ENCODE data around the gene DDX51.
A peak's percentile ranks its signal among the peaks of the same experiment; 100 is the strongest.

DDX51 gene

GRCh38 chr12:132161796-132162507 lies 17.8 kb upstream of the DDX51 start:
- TF ChIP-seq CTCF (conservative IDR thresholded peaks at IDR 0.05; ENCODE audit: low read length) (no peak), EZH2phosphoT487 (IDR thresholded peaks at IDR 0.05; ENCODE audit: borderline replicate concordance) (no peak)
- peaks cover 19% of the 10 kb centered on the region for H3K4me1 ChIP-seq (ENCODE audit: insufficient read depth, low read length, poor library complexity, severe bottlenecking)
- no peaks in the 10 kb centered on the region for H4K20me1 ChIP-seq (ENCODE audit: insufficient read depth, low read length, poor library complexity, severe bottlenecking)
- peaks cover 9% of the 10 kb centered on the region; the same call in 1 of the 2 replicates for H3K36me3 ChIP-seq (ENCODE audit: insufficient read depth, low read length)
- peak overlapping the region; percentile 73; the same call in 1 of the 2 replicates for H2AFZ ChIP-seq (ENCODE audit: low read length)
- peaks cover 3% of the 10 kb centered on the region for H3F3A ChIP-seq (ENCODE audit: low read depth)
- peak overlapping the region; percentile 70 for H3K4me2 ChIP-seq (ENCODE audit: low read depth, low read length, poor library complexity, severe bottlenecking)
- peak overlapping the region; percentile 64 for H3K4me3 ChIP-seq (ENCODE audit: low read length, poor library complexity, severe bottlenecking)
- no peaks in the 10 kb centered on the region for H3K79me2 ChIP-seq (ENCODE audit: insufficient read depth, low read length)
- H3K27me3 ChIP-seq (ENCODE audit: insufficient read depth, low read length, poor library complexity, severe bottlenecking), result no peaks in the 10 kb centered on the region
- H3K9me2 ChIP-seq (replicated peaks; ENCODE audit: low read depth, low read length), result no peaks in the 10 kb centered on the region
- H3K9me3 ChIP-seq (ENCODE audit: insufficient read depth, low read depth, low read length), result no peaks in the 10 kb centered on the region
- H3K9ac ChIP-seq (ENCODE audit: low read depth, low read length, poor library complexity, severe bottlenecking), result peak overlapping the region; percentile 57

- H3F3A ChIP-seq (ENCODE audit: low read depth), result peaks cover 10% of the 10 kb centered on the region
- no peak for TF ChIP-seq CTCF (conservative IDR thresholded peaks at IDR 0.05; ENCODE audit: low read length)
- no peak for TF ChIP-seq EZH2phosphoT487 (IDR thresholded peaks at IDR 0.05; ENCODE audit: borderline replicate concordance)
- no peaks in the 10 kb centered on the region for H4K20me1 ChIP-seq (ENCODE audit: insufficient read depth, low read length, poor library complexity, severe bottlenecking)
- H3K79me2 ChIP-seq (ENCODE audit: insufficient read depth, low read length), result no peaks in the 10 kb centered on the region
- H3K4me2 ChIP-seq (ENCODE audit: low read depth, low read length, poor library complexity, severe bottlenecking), result no peak overlapping the region
- H2AFZ ChIP-seq (ENCODE audit: low read length), result no peak overlapping the region
- no peaks in the 10 kb centered on the region for H3K27me3 ChIP-seq (ENCODE audit: insufficient read depth, low read length, poor library complexity, severe bottlenecking)
- no peaks in the 10 kb centered on the region for H3K9me3 ChIP-seq (ENCODE audit: insufficient read depth, low read depth, low read length)
- H3K4me3 ChIP-seq (ENCODE audit: low read length, poor library complexity, severe bottlenecking), result no peak overlapping the region
- H3K4me1 ChIP-seq (ENCODE audit: insufficient read depth, low read length, poor library complexity, severe bottlenecking), result peaks cover 18% of the 10 kb centered on the region
- no peaks in the 10 kb centered on the region for H3K9me2 ChIP-seq (replicated peaks; ENCODE audit: low read depth, low read length)
- H3K9ac ChIP-seq (ENCODE audit: low read depth, low read length, poor library complexity, severe bottlenecking), result no peak overlapping the region
- H3K36me3 ChIP-seq (ENCODE audit: insufficient read depth, low read length), result peaks cover 12% of the 10 kb centered on the region; the same call in 1 of the 2 replicates
These were observed 17.1 kb upstream of the DDX51 start for GRCh38 chr12:132161036-132161781.

DNA sequence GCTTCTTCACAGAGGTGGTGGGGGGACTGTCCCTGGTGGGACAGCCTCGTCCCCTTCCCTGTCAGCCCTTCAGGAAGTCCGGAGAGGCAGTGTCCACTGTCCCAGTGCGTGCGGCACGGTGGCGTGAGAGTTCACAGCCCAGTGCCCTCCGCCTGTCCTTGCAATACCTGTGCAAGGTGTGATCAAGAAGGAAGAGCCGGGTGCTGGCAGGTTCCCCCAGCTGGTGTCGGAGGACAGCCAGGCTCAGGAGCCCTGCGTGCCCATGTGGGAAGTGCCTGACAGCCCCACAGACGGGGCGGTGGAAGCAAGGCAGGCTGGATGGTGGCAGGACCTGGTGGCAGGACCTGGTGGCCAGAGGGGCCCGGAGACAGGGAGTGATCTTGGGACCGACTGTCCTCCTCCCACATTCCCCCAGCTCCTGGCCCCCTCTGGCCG lies 16.5 kb upstream of the DDX51 start:
- Histone ChIP-seq H3K4me2 (ENCODE audit: low read depth, low read length, poor library complexity, severe bottlenecking) (no peak overlapping the region), H3K4me3 (ENCODE audit: low read length, poor library complexity, severe bottlenecking) (no peak overlapping the region), H3K4me1 (ENCODE audit: insufficient read depth, low read length, poor library complexity, severe bottlenecking) (peaks cover 18% of the 10 kb centered on the region), H3K9ac (ENCODE audit: low read depth, low read length, poor library complexity, severe bottlenecking) (no peak overlapping the region), H2AFZ (ENCODE audit: low read length) (no peak overlapping the region), H3K36me3 (ENCODE audit: insufficient read depth, low read length) (peaks cover 12% of the 10 kb centered on the region; the same call in 1 of the 2 replicates), H3K9me3 (ENCODE audit: insufficient read depth, low read depth, low read length) (no peaks in the 10 kb centered on the region), H3K79me2 (ENCODE audit: insufficient read depth, low read length) (no peaks in the 10 kb centered on the region), H3K9me2 (replicated peaks; ENCODE audit: low read depth, low read length) (no peaks in the 10 kb centered on the region), H3K27me3 (ENCODE audit: insufficient read depth, low read length, poor library complexity, severe bottlenecking) (no peaks in the 10 kb centered on the region), H4K20me1 (ENCODE audit: insufficient read depth, low read length, poor library complexity, severe bottlenecking) (no peaks in the 10 kb centered on the region), H3F3A (ENCODE audit: low read depth) (peaks cover 11% of the 10 kb centered on the region)
- TF ChIP-seq EZH2phosphoT487 (IDR thresholded peaks at IDR 0.05; ENCODE audit: borderline replicate concordance) (no peak), CTCF (conservative IDR thresholded peaks at IDR 0.05; ENCODE audit: low read length) (no peak)
